Measurements from ENCODE around the gene ARHGEF10L.
A peak's percentile ranks its signal among the peaks of the same experiment; 100 is the strongest.

Gene ARHGEF10L

GRCh38 chr1:17567582-17567981 lies 28.1 kb downstream of the ARHGEF10L start:
- Histone ChIP-seq H3K9me3 (no peaks in the 10 kb centered on the region), H3K27me3 (no peaks in the 10 kb centered on the region), H3K36me3 (no peaks in the 10 kb centered on the region), H3K4me1 (no peaks in the 10 kb centered on the region), H3K4me3 (ENCODE audit: low read depth, low read length) (no peak overlapping the region)
- no peak for DNase-seq
- no peak for TF ChIP-seq CTCF (IDR thresholded peaks at IDR 0.05; ENCODE audit: low read depth, low read length)

- no peaks in the 10 kb centered on the region for H3K4me1 ChIP-seq
These were observed 28.8 kb downstream of the ARHGEF10L start for GRCh38 chr1:17568014-17568900.

GRCh38 chr1:17569200-17570139 lies 30.0 kb downstream of the ARHGEF10L start:
- H3K36me3 ChIP-seq: no peaks in the 10 kb centered on the region
- no peaks in the 10 kb centered on the region for H3K4me1 ChIP-seq
- H3K27me3 ChIP-seq: no peaks in the 10 kb centered on the region
- H3K9me3 ChIP-seq: no peaks in the 10 kb centered on the region
- no peak for DNase-seq
- no peak overlapping the region for H3K4me3 ChIP-seq (ENCODE audit: low read depth, low read length)
- TF ChIP-seq CTCF (IDR thresholded peaks at IDR 0.05; ENCODE audit: low read depth, low read length): no peak

More at GRCh38 chr1:17568014-17568900, 28.8 kb downstream of the ARHGEF10L start:
- Histone ChIP-seq H3K4me3 (ENCODE audit: low read depth, low read length) (no peak overlapping the region), H3K9me3 (no peaks in the 10 kb centered on the region), H3K36me3 (no peaks in the 10 kb centered on the region), H3K27me3 (no peaks in the 10 kb centered on the region)
- TF ChIP-seq CTCF (IDR thresholded peaks at IDR 0.05; ENCODE audit: low read depth, low read length): no peak
- no peak for DNase-seq

GRCh38 chr1:17570228-17570627 lies 30.7 kb downstream of the ARHGEF10L start:
- no peak overlapping the region for H3K4me3 ChIP-seq (ENCODE audit: low read depth, low read length)
- no peaks in the 10 kb centered on the region for H3K9me3 ChIP-seq
- DNase-seq: no peak
- no peaks in the 10 kb centered on the region for H3K36me3 ChIP-seq
- H3K27me3 ChIP-seq: no peaks in the 10 kb centered on the region
- TF ChIP-seq CTCF (IDR thresholded peaks at IDR 0.05; ENCODE audit: low read depth, low read length): no peak
- H3K4me1 ChIP-seq: no peaks in the 10 kb centered on the region

- Histone ChIP-seq H3K36me3 (no peaks in the 10 kb centered on the region), H3K9me3 (no peaks in the 10 kb centered on the region), H3K4me3 (ENCODE audit: low read depth, low read length) (no peak overlapping the region), H3K27me3 (no peaks in the 10 kb centered on the region), H3K4me1 (no peaks in the 10 kb centered on the region)
- peak; percentile 13; the same call in 1 of the 2 replicates for TF ChIP-seq CTCF (IDR thresholded peaks at IDR 0.05; ENCODE audit: low read depth, low read length)
- no peak for DNase-seq
These were observed 32.9 kb downstream of the ARHGEF10L start for GRCh38 chr1:17572264-17572985.

All from BE2C (cell line).